Pancreas (tissue), 10 donors: ENCODE results near the gene PTPRF. TPM values are rescaled to one million over a fixed set of nuclear protein-coding genes. Genes with fewer than 3 reads are reported as not detected.

Source experiments
- ATAC-seq, 4 donors: fragments of 200-7000 bp; cut with Tn5 transposase; one replicate each; pipeline versions ENCODE4 v1.8.0 to v1.9.1; 2020; ENCODE audit warnings: mild to moderate bottlenecking in 4 of 4, moderate library complexity in 4 of 4
- DNase-seq, 6 donors: peaks; one replicate each; pipeline ENCODE4 v3.0.0-alpha.2; 2020
- FAIRE-seq: peaks from 2 replicates; lab custom pipeline; 2012; peaks lifted over from hg19 to GRCh38; lab: Jason Lieb, UNC
- H3K27ac ChIP-seq, 4 donors: fragments of 200-600 bp; sonication (generic); 1 replicate in 3 of 4; 2 replicates in 1 of 4; pipeline versions ENCODE4 v1.5.0 to v1.8.0; 2020
- H3K27me3 ChIP-seq, 4 donors: fragments of 200-600 bp; one replicate each; pipeline ENCODE4 v1.8.0; 2021
- H3K36me3 ChIP-seq, 3 donors: fragments of 200-600 bp; sonication (generic) in 1 of 3; one replicate each; pipeline versions ENCODE4 v1.5.0 to v1.8.0; 2020 to 2021
- H3K4me1 ChIP-seq, 3 donors: fragments of 200-600 bp; one replicate each; pipeline ENCODE4 v1.8.0; 2021
- H3K4me3 ChIP-seq, 4 donors: fragments of 200-600 bp; sonication (generic) in 2 of 4; one replicate each; pipeline versions ENCODE4 v1.5.0 to v1.8.0; 2020 to 2021
- H3K9me3 ChIP-seq, 4 donors: fragments of 200-600 bp; one replicate each; pipeline ENCODE4 v1.8.0; 2021
- WGBS, 2 donors: extraction: QIAGEN DNeasy Blood & Tissue Kit; methylation state at CpG; one replicate each; pipeline ENCODE4 v1.1.7; 2013; 5-methylcytosine and 5-hydroxymethylcytosine counted together
- intact Hi-C, 3 donors: fragments of 100-400 bp; cut with DNase I; formaldehyde crosslinking; loops; one replicate each; pipeline versions ENCODE4 v1.11.1 to v1.14.2; 2022
- polyA plus RNA-seq, 2 donors: library from polyadenylated mRNA; stranded (reverse); fragments of 200-250 nt; gene quantifications; one replicate each; pipeline ENCODE4 v1.2.3, GENCODE V29; 2013
- total RNA-seq, 6 donors: library from RNA; stranded (reverse); fragmentation: NEBNext Ultra II Directional in 4 of 6; extraction: Animal tissue kit (Norgen Biotek cat#: 25700) in 4 of 6; gene quantifications; one replicate each; pipeline versions ENCODE4 v1.2.1 to v1.2.4, GENCODE V29; 2021 to 2023
- TF ChIP-seq, protein P1 (sequence below), 4 donors: fragments of 200-600 bp; sonication (generic) in 3 of 4; IDR thresholded peaks; one replicate each; pipeline versions ENCODE4 v1.5.0 to v1.8.0; 2021; ENCODE audit warnings: antibody characterized with exemption in 4 of 4
- donor health status: healthy with polysubstance abuse.
- donor health status: DM: no; HTN: no; CAD: no; lungs with moderate emphysema.
- donor health status: DM: no; HTN: no; CAD: no.
- donor health status: control.
- donor health status: control.
- donor health status: Bipolar disorder and iron deficiency.
- donor health status: DM: yes; HTN: yes; CAD: no.
- donor health status: DM: no; HTN: no; CAD: no.
- donor health status: DM: no; HTN: no; CAD: no.
- donor health status: DM: yes; HTN: yes; CAD: no.

The PTPRF gene
- total and polyA plus RNA-seq, 8 donors = 42.9 to 210 (median 129) TPM

DNA sequence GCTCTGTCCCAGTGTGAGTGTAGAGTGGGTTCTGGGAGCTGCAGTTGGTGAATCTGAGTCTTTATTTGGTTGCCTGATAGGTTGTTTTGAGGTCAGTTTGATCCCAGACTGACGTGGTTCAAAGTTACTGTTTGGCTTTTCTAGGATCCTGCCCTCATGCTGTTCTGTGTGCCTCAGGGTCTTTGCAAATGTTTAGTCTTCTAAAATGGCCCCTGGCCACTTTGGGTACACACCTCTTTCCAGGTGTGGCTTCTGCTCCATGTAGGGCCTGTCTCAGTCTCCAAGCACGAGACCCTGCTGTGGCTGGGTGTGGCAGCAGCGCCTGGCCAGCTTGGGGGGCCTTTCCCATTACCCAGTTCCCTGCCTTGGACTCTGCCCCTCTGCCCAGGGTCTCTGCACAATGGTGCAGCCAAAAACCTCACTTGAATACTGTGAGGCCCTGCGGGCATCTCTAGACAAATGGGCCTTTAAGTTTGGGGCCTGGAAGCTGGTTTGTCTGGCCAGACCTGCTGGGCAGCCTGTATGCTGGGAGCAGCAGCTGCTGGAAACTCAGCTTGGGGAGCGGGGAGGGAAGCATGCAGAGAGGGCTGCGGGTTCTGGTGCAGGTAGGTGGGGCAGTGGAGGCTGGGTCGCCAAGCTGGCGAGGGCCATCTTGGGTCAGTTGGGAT is 5.6 kb downstream of the PTPRF start:
- 38 to 39% methylated on average over 8 of the region's 8 CpGs for WGBS, 2 donors
- peak; percentile 17 to 45 (median 30) for ATAC-seq

DNA sequence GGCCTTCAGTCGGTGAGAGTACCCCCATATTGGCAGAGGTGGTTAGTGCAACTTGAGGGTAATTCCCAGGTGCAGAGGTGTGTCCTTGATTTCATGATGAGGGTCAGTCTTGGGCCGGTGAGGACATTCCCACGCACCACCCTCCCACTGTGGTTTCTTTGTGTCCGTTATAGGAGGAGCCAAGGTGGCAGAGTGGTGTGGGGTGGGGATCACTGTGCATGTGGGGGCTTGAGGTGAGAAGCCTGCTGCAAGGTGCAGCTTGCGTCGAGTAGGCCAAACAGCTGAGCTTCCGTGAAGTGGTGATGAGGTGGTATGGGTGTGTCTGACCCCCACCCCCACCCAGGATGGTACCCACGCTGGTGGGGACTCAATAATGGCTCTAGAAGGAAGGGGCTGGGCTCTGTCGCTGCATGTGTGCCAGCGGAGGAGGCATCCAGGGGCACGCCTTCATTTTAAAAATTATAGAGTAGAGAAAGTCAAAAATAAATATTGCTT is 6.2 kb downstream of the PTPRF start:
- peak in 1 of 4 donors; percentile 3 for ATAC-seq
- Histone ChIP-seq H3K27ac (peak overlapping the region; percentile 63 to 79 (median 73)), H3K27me3 (no peaks in the 10 kb centered on the region)

More for the DNA sequence above, 5.6 kb downstream of the PTPRF start:
- intact Hi-C loops = no loop called here
- no peak for FAIRE-seq
- Histone ChIP-seq H3K27ac (peak overlapping the region; percentile 63 to 79 (median 73)), H3K4me3 (no peak overlapping the region), H3K9me3 (no peaks in the 10 kb centered on the region), H3K4me1 (peaks cover 23 to 37% (median 35%) of the 10 kb centered on the region in 3 donors), H3K27me3 (no peaks in the 10 kb centered on the region), H3K36me3 (no peaks in the 10 kb centered on the region)
- TF ChIP-seq, protein P1, sequence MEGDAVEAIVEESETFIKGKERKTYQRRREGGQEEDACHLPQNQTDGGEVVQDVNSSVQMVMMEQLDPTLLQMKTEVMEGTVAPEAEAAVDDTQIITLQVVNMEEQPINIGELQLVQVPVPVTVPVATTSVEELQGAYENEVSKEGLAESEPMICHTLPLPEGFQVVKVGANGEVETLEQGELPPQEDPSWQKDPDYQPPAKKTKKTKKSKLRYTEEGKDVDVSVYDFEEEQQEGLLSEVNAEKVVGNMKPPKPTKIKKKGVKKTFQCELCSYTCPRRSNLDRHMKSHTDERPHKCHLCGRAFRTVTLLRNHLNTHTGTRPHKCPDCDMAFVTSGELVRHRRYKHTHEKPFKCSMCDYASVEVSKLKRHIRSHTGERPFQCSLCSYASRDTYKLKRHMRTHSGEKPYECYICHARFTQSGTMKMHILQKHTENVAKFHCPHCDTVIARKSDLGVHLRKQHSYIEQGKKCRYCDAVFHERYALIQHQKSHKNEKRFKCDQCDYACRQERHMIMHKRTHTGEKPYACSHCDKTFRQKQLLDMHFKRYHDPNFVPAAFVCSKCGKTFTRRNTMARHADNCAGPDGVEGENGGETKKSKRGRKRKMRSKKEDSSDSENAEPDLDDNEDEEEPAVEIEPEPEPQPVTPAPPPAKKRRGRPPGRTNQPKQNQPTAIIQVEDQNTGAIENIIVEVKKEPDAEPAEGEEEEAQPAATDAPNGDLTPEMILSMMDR (IDR thresholded peaks at IDR 0.05) = no peak
- peak in 3 of 6 donors; percentile 53 to 69 (median 62) for DNase-seq

DNA sequence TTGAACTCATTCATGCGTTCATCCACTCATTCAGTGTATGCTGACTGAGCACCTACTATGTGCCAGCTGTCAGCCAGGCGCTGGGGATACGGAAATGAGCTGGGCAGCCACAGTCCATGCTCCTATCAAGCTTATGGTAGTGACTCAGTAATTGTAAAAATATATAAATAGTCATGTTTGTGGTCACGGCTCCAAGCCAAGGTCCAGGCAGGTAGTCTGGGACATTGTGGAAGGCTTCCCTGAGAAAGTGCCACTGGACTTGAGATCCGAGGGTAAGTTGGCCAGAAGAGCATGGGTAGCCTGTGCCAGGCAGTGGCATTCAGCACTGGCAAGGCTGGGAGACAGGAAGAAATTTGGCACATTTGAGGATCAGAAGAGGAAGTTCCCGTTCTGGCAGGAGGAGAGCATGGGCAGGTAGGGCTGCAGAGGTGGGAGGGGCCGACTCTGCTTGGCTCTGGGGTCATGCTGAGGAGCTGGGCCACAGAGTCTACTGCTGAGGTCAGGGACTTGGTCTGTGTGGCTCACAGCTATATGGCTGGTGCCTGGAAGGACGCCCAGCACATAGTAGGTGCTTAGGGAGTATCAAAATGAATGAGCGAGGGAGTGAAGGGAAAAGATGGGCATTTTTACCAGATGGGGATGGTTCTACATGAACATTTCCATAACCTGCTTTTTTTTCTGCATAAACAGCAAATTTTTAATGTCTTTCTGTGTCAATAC is 6.9 kb downstream of the PTPRF start:
- 20 to 24% methylated on average over 9 of the region's 9 CpGs for WGBS, 2 donors
- Histone ChIP-seq H3K27me3 (no peaks in the 10 kb centered on the region), H3K36me3 (no peaks in the 10 kb centered on the region), H3K4me1 (peaks cover 34 to 48% (median 39%) of the 10 kb centered on the region in 3 donors), H3K27ac (peak overlapping the region; percentile 63 to 79 (median 73)), H3K4me3 (no peak overlapping the region), H3K9me3 (no peaks in the 10 kb centered on the region)
- FAIRE-seq (no peak), DNase-seq (peak in 5 of 6 donors; percentile 85 to 89 (median 86)), ATAC-seq (peak; percentile 73 to 83 (median 75))
- intact Hi-C loops = no loop called here
- TF ChIP-seq, protein P1 (IDR thresholded peaks at IDR 0.05) = no peak

More for the DNA sequence above, 6.2 kb downstream of the PTPRF start:
- FAIRE-seq (no peak), DNase-seq (peak in 1 of 6 donors; percentile 36)
- intact Hi-C loops = no loop called here
- Histone ChIP-seq H3K36me3 (no peaks in the 10 kb centered on the region), H3K4me1 (peaks cover 28 to 42% (median 35%) of the 10 kb centered on the region in 3 donors), H3K9me3 (no peaks in the 10 kb centered on the region), H3K4me3 (no peak overlapping the region)
- TF ChIP-seq, protein P1 (IDR thresholded peaks at IDR 0.05) = no peak
- 33 to 39% methylated on average over 11 of the region's 11 CpGs for WGBS, 2 donors

DNA sequence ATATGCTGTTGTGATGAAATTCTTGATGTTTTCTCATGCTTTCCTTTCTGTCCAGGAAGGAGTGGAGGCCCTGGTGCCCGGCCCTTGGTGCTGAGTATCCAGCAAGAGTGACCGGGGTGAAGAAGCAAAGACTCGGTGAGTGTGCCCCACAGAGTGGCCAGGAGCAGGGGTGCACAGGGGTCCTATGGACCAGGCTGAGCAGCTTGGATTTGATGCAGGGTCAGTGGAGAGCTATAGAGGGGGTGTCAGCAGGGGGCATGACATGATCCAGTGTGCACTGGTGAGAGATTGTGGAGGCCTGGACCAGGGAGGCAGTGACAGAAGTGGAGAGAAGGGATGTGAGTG is 7.4 kb downstream of the PTPRF start:
- no peak for DNase-seq
- Histone ChIP-seq H3K36me3 (no peaks in the 10 kb centered on the region), H3K9me3 (no peaks in the 10 kb centered on the region), H3K4me3 (no peak overlapping the region), H3K4me1 (peaks cover 39 to 49% (median 45%) of the 10 kb centered on the region in 3 donors), H3K27ac (peak overlapping the region; percentile 63 to 79 (median 73)), H3K27me3 (no peaks in the 10 kb centered on the region)
- 90 to 97% methylated on average over 3 of the region's 3 CpGs for WGBS, 2 donors
- ATAC-seq = no peak
- intact Hi-C loops = no loop called here
- TF ChIP-seq, protein P1 (IDR thresholded peaks at IDR 0.05) = no peak
- FAIRE-seq = no peak
